Measurements from ENCODE around the gene CAVIN2.

CAVIN2 gene

GRCh38 chr2:191797942-191798876 lies 48.7 kb downstream of the CAVIN2 start:
- no peaks in the 10 kb centered on the region for H3K27me3 ChIP-seq (replicated peaks; ENCODE audit: control insufficient read depth, insufficient read depth, low read length)
- H3K4me3 ChIP-seq (replicated peaks; ENCODE audit: low read depth, low read length) = no peak overlapping the region
- TF ChIP-seq, protein P1, sequence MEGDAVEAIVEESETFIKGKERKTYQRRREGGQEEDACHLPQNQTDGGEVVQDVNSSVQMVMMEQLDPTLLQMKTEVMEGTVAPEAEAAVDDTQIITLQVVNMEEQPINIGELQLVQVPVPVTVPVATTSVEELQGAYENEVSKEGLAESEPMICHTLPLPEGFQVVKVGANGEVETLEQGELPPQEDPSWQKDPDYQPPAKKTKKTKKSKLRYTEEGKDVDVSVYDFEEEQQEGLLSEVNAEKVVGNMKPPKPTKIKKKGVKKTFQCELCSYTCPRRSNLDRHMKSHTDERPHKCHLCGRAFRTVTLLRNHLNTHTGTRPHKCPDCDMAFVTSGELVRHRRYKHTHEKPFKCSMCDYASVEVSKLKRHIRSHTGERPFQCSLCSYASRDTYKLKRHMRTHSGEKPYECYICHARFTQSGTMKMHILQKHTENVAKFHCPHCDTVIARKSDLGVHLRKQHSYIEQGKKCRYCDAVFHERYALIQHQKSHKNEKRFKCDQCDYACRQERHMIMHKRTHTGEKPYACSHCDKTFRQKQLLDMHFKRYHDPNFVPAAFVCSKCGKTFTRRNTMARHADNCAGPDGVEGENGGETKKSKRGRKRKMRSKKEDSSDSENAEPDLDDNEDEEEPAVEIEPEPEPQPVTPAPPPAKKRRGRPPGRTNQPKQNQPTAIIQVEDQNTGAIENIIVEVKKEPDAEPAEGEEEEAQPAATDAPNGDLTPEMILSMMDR (IDR thresholded peaks at IDR 0.05; ENCODE audit: insufficient read depth, low read length, poor library complexity, severe bottlenecking) = no peak
- H3K36me3 ChIP-seq (ENCODE audit: control insufficient read depth, insufficient read depth, low read length) = no peaks in the 10 kb centered on the region
- DNase-seq (ENCODE audit: extremely low read depth, insufficient read length) = no peak

GRCh38 chr2:191797500-191797899 lies 49.4 kb downstream of the CAVIN2 start:
- Histone ChIP-seq H3K4me3 (replicated peaks; ENCODE audit: low read depth, low read length) (no peak overlapping the region), H3K27me3 (replicated peaks; ENCODE audit: control insufficient read depth, insufficient read depth, low read length) (no peaks in the 10 kb centered on the region), H3K36me3 (ENCODE audit: control insufficient read depth, insufficient read depth, low read length) (no peaks in the 10 kb centered on the region)
- TF ChIP-seq, protein P1 (IDR thresholded peaks at IDR 0.05; ENCODE audit: insufficient read depth, low read length, poor library complexity, severe bottlenecking) = no peak
- DNase-seq (ENCODE audit: extremely low read depth, insufficient read length) = no peak

- no peaks in the 10 kb centered on the region for H3K36me3 ChIP-seq (ENCODE audit: control insufficient read depth, insufficient read depth, low read length)
- DNase-seq (ENCODE audit: extremely low read depth, insufficient read length) = no peak
- TF ChIP-seq, protein P1 (IDR thresholded peaks at IDR 0.05; ENCODE audit: insufficient read depth, low read length, poor library complexity, severe bottlenecking) = no peak
- no peaks in the 10 kb centered on the region for H3K27me3 ChIP-seq (replicated peaks; ENCODE audit: control insufficient read depth, insufficient read depth, low read length)
- no peak overlapping the region for H3K4me3 ChIP-seq (replicated peaks; ENCODE audit: low read depth, low read length)
These were observed 51.2 kb downstream of the CAVIN2 start for GRCh38 chr2:191795715-191796114.

- H3K36me3 ChIP-seq (ENCODE audit: control insufficient read depth, insufficient read depth, low read length) = no peaks in the 10 kb centered on the region
- TF ChIP-seq, protein P1 (IDR thresholded peaks at IDR 0.05; ENCODE audit: insufficient read depth, low read length, poor library complexity, severe bottlenecking) = no peak
- DNase-seq (ENCODE audit: extremely low read depth, insufficient read length) = no peak
- no peak overlapping the region for H3K4me3 ChIP-seq (replicated peaks; ENCODE audit: low read depth, low read length)
- H3K27me3 ChIP-seq (replicated peaks; ENCODE audit: control insufficient read depth, insufficient read depth, low read length) = no peaks in the 10 kb centered on the region
These were observed 54.8 kb downstream of the CAVIN2 start for GRCh38 chr2:191791953-191792560.

- no peaks in the 10 kb centered on the region for H3K36me3 ChIP-seq (ENCODE audit: control insufficient read depth, insufficient read depth, low read length)
- no peak for DNase-seq (ENCODE audit: extremely low read depth, insufficient read length)
- no peak overlapping the region for H3K4me3 ChIP-seq (replicated peaks; ENCODE audit: low read depth, low read length)
These were observed 56.2 kb downstream of the CAVIN2 start for GRCh38 chr2:191790737-191791136.

More at GRCh38 chr2:191790737-191791136, 56.2 kb downstream of the CAVIN2 start:
- H3K27me3 ChIP-seq (replicated peaks; ENCODE audit: control insufficient read depth, insufficient read depth, low read length) = no peaks in the 10 kb centered on the region
- TF ChIP-seq, protein P1 (IDR thresholded peaks at IDR 0.05; ENCODE audit: insufficient read depth, low read length, poor library complexity, severe bottlenecking) = no peak
